HEK293 (cell line): ENCODE measurements around the gene B4GALT5.
A peak's percentile ranks its signal among the peaks of the same experiment; 100 is the strongest.

Experiments used
- ELK4 ChIP-seq: IDR thresholded peaks from 2 replicates; pipeline ENCODE4 v1.6.1; 2011; ENCODE audit warnings: mild to moderate bottlenecking, low read depth, low read length, borderline replicate concordance
- MYNN ChIP-seq: fragments of 450-650 bp; formaldehyde crosslinking; IDR thresholded peaks from 2 replicates; pipeline ENCODE4 v1.5.1; 2016; ENCODE audit warnings: missing biosample characterization, missing genetic modification characterization, borderline replicate concordance
- MZF1 ChIP-seq: fragments of 450-650 bp; formaldehyde crosslinking; IDR thresholded peaks from 2 replicates; pipeline ENCODE4 v1.5.1; 2017; ENCODE audit warnings: missing biosample characterization, missing genetic modification characterization, borderline replicate concordance
- PRDM2 ChIP-seq: fragments of 450-650 bp; formaldehyde crosslinking; IDR thresholded peaks from 2 replicates; pipeline ENCODE4 v1.5.1; 2016; ENCODE audit warnings: missing biosample characterization, missing genetic modification characterization, borderline replicate concordance
- PRDM6 ChIP-seq: fragments of 450-650 bp; formaldehyde crosslinking; IDR thresholded peaks from 2 replicates; pipeline ENCODE4 v1.5.1; 2017; ENCODE audit warnings: missing biosample characterization, missing genetic modification characterization
- TCF7L2 ChIP-seq: IDR thresholded peaks from 2 replicates; pipeline ENCODE4 v1.6.1; 2011; ENCODE audit warnings: low read depth, mild to moderate bottlenecking, inconsistent platforms, low read length, moderate library complexity, borderline replicate concordance
- ZBTB48 ChIP-seq: fragments of 450-650 bp; formaldehyde crosslinking; IDR thresholded peaks from 2 replicates; pipeline ENCODE4 v1.5.1; 2016; ENCODE audit warnings: missing biosample characterization, missing genetic modification characterization
- ZNF121 ChIP-seq: fragments of 450-650 bp; formaldehyde crosslinking; IDR thresholded peaks from 2 replicates; pipeline ENCODE4 v1.5.1; 2016; ENCODE audit warnings: missing biosample characterization, missing genetic modification characterization
- ZNF2 ChIP-seq: fragments of 450-650 bp; formaldehyde crosslinking; IDR thresholded peaks from 2 replicates; pipeline ENCODE4 v1.5.1; 2016; ENCODE audit warnings: missing biosample characterization, missing genetic modification characterization
- ZNF26 ChIP-seq: fragments of 450-650 bp; formaldehyde crosslinking; IDR thresholded peaks from 2 replicates; pipeline ENCODE4 v1.5.1; 2016; ENCODE audit warnings: missing biosample characterization, missing genetic modification characterization
- ZNF394 ChIP-seq: fragments of 450-650 bp; formaldehyde crosslinking; IDR thresholded peaks from 2 replicates; pipeline ENCODE4 v1.5.1; 2016; ENCODE audit warnings: missing biosample characterization, missing genetic modification characterization, mild to moderate bottlenecking, moderate library complexity, borderline replicate concordance
- ZNF48 ChIP-seq: fragments of 450-650 bp; formaldehyde crosslinking; IDR thresholded peaks from 2 replicates; pipeline ENCODE4 v1.5.1; 2016; ENCODE audit warnings: missing biosample characterization, missing genetic modification characterization
- ZNF624 ChIP-seq: fragments of 450-650 bp; formaldehyde crosslinking; IDR thresholded peaks from 2 replicates; pipeline ENCODE4 v1.5.1; 2017; ENCODE audit warnings: missing biosample characterization, missing genetic modification characterization
- ZNF704 ChIP-seq: fragments of 450-650 bp; formaldehyde crosslinking; IDR thresholded peaks from 2 replicates; pipeline ENCODE4 v1.5.1; 2016; ENCODE audit warnings: missing biosample characterization, missing genetic modification characterization
- TF ChIP-seq, protein P1 (sequence below): fragments of 450-650 bp; formaldehyde crosslinking; IDR thresholded peaks from 2 replicates; pipeline ENCODE4 v1.5.1; 2017; ENCODE audit warnings: missing biosample characterization, missing genetic modification characterization
- TF ChIP-seq, protein P2 (sequence below): fragments of 450-650 bp; formaldehyde crosslinking; IDR thresholded peaks from 2 replicates; pipeline ENCODE4 v1.5.1; 2016; ENCODE audit warnings: missing biosample characterization, missing genetic modification characterization
- TF ChIP-seq, protein P3 (sequence below): fragments of 450-650 bp; formaldehyde crosslinking; conservative IDR thresholded peaks from 2 replicates; pipeline ENCODE4 v1.5.1; 2016; ENCODE audit warnings: low read depth, missing biosample characterization, missing genetic modification characterization

Gene B4GALT5

GRCh38 chr20:49713753-49714712, at the start of gene B4GALT5 (continued):
- TF ChIP-seq, protein P1, sequence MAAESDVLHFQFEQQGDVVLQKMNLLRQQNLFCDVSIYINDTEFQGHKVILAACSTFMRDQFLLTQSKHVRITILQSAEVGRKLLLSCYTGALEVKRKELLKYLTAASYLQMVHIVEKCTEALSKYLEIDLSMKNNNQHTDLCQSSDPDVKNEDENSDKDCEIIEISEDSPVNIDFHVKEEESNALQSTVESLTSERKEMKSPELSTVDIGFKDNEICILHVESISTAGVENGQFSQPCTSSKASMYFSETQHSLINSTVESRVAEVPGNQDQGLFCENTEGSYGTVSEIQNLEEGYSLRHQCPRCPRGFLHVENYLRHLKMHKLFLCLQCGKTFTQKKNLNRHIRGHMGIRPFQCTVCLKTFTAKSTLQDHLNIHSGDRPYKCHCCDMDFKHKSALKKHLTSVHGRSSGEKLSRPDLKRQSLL (tag by site-specific recombination), result no peak
- TF ChIP-seq ZNF2 (tag by site-specific recombination) (no peak), TCF7L2 (no peak), MZF1 (tag by site-specific recombination) (no peak), ZNF624 (no peak), MYNN (tag by site-specific recombination) (no peak), ELK4 (no peak), ZBTB48 (tag by site-specific recombination) (peak; percentile 100), ZNF394 (tag by site-specific recombination) (no peak), ZNF704 (tag by site-specific recombination) (no peak), ZNF26 (tag by site-specific recombination) (no peak), PRDM2 (no peak), ZNF48 (tag by site-specific recombination) (no peak), PRDM6 (no peak), ZNF121 (tag by site-specific recombination) (no peak)
- TF ChIP-seq, protein P2, sequence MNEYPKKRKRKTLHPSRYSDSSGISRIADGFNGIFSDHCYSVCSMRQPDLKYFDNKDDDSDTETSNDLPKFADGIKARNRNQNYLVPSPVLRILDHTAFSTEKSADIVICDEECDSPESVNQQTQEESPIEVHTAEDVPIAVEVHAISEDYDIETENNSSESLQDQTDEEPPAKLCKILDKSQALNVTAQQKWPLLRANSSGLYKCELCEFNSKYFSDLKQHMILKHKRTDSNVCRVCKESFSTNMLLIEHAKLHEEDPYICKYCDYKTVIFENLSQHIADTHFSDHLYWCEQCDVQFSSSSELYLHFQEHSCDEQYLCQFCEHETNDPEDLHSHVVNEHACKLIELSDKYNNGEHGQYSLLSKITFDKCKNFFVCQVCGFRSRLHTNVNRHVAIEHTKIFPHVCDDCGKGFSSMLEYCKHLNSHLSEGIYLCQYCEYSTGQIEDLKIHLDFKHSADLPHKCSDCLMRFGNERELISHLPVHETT (tag by site-specific recombination), result no peak
- TF ChIP-seq, protein P3, sequence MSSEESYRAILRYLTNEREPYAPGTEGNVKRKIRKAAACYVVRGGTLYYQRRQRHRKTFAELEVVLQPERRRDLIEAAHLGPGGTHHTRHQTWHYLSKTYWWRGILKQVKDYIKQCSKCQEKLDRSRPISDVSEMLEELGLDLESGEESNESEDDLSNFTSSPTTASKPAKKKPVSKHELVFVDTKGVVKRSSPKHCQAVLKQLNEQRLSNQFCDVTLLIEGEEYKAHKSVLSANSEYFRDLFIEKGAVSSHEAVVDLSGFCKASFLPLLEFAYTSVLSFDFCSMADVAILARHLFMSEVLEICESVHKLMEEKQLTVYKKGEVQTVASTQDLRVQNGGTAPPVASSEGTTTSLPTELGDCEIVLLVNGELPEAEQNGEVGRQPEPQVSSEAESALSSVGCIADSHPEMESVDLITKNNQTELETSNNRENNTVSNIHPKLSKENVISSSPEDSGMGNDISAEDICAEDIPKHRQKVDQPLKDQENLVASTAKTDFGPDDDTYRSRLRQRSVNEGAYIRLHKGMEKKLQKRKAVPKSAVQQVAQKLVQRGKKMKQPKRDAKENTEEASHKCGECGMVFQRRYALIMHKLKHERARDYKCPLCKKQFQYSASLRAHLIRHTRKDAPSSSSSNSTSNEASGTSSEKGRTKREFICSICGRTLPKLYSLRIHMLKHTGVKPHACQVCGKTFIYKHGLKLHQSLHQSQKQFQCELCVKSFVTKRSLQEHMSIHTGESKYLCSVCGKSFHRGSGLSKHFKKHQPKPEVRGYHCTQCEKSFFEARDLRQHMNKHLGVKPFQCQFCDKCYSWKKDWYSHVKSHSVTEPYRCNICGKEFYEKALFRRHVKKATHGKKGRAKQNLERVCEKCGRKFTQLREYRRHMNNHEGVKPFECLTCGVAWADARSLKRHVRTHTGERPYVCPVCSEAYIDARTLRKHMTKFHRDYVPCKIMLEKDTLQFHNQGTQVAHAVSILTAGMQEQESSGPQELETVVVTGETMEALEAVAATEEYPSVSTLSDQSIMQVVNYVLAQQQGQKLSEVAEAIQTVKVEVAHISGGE (tag by site-specific recombination), result peak; percentile 68
